ENCODE results near the gene MAP2K7. TPM values are rescaled to one million over a fixed set of nuclear protein-coding genes. Genes with fewer than 3 reads are reported as not detected.

MAP2K7 gene
- total and polyA plus RNA-seq, 8 donors: 4.1 to 52.2 (median 14.7) TPM

DNA sequence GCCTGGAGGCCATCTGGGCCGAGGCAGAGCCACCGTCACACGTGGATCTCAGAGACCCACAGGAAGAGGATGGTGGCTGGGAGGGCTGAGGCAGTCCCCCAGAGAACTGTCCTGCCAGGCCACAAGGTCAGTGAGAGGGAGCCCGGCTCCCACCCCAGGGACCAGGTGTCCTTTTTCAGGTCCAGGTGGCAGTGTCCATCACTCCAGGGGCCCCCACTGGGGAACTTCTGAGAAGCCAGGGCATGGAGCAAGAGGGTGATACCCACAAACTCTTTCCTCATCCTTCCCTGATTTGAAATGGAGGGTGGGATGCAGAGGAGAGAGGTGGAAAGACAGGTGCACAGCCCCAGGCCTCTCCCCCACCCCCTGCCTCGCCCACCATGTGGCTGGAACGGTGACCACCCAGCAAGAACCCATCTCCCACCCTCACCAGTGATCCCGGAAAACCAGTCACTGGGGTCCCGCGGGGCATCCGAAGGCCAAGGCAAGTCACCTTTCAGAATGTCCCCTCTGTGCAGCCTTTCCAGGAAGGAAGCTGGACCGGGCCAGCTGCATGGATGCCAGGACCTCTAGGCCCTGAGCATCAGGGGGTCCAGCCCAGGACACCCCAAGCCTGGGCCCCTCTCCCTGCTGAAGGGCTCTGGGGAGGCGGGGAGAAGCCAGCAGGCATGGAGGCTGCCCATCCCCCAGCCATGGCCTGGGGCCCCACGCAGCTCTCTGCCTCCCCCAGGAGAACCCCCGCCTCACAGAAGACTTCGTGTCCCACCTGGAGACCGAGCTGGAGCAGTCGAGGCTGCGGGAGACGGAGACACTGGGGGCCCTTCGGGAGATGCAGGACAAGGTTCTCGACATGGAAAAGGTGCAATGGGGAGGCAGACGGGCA, 43.6 kb upstream of the MAP2K7 start:
- no peaks in the 10 kb centered on the region for H3K9me3 ChIP-seq
- H3K27me3 ChIP-seq: peaks cover 0 to 96% (median 33%) of the 10 kb centered on the region in 3 donors
- no peak overlapping the region for H3K27ac ChIP-seq
- peaks cover 16 to 21% (median 18%) of the 10 kb centered on the region in 4 donors for H3K4me1 ChIP-seq
- peaks cover 0 to 49% (median 36%) of the 10 kb centered on the region in 4 donors for H3K36me3 ChIP-seq
- DNase-seq: no peak
- intact Hi-C loops (cut with DNase I; ENCODE audit: low total_unique reads): loop anchor here (10.0 kb wide), 1 partner anchor 65 kb away; the partner anchor contains the start of genes CTXN1 and SNAPC2
- H3K4me3 ChIP-seq: no peak overlapping the region
- 84 to 93% (median 91%) methylated on average over 15 to 22 of the region's 22 CpGs for WGBS, 5 donors
- no peak for TF ChIP-seq POLR2A (IDR thresholded peaks at IDR 0.05)

DNA sequence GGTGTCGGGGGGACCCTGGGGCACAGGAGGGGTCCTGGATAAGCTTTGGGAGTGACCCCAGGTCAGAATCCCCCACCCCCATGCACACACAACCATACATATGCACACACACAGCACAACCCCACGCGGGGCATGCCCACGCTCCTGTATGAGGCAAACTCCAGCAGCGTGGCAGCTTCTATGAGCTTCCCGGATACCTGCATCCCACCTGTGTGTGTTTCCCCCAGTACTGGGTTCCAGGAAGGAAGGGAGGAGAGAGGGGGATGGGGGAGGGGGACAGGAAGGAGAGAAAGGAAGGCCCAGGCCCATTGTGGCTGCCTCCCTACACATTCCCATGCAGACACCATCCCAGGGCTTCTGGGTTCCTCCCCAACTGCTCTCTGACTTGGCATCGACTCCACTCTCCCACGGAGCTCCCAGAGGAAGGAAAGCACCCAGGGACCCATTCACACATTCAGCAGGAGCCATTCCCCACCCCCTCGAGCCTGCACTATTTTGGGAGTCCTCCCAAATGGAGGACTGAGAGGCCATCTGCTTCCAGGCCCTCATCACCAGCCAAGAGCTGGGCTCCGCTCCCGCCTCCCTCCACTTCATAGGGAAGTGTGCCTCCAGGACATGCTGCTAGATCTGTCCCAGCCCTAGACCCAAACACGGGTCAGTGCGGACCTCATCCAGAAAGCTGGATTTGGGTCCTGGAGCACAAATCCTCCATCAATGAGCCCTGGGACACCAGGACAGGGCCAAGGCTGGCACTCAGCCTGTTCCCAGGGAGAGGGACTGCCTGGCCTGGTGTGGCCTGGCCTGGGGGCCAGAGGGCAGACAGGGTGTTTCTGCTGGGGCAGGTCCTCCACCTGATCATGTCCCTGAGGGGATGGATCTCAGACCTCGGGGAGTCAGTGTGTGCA, 42.7 kb upstream of the MAP2K7 start:
- H3K36me3 ChIP-seq: peaks cover 0 to 47% (median 33%) of the 10 kb centered on the region in 4 donors
- no peak overlapping the region for H3K27ac ChIP-seq
- H3K9me3 ChIP-seq: no peaks in the 10 kb centered on the region
- H3K4me3 ChIP-seq: no peak overlapping the region
- peaks cover 0 to 96% (median 36%) of the 10 kb centered on the region in 3 donors for H3K27me3 ChIP-seq
- TF ChIP-seq POLR2AphosphoS5 (IDR thresholded peaks at IDR 0.05): no peak
- no peak for TF ChIP-seq EP300 (IDR thresholded peaks at IDR 0.05)
- TF ChIP-seq, protein P1, sequence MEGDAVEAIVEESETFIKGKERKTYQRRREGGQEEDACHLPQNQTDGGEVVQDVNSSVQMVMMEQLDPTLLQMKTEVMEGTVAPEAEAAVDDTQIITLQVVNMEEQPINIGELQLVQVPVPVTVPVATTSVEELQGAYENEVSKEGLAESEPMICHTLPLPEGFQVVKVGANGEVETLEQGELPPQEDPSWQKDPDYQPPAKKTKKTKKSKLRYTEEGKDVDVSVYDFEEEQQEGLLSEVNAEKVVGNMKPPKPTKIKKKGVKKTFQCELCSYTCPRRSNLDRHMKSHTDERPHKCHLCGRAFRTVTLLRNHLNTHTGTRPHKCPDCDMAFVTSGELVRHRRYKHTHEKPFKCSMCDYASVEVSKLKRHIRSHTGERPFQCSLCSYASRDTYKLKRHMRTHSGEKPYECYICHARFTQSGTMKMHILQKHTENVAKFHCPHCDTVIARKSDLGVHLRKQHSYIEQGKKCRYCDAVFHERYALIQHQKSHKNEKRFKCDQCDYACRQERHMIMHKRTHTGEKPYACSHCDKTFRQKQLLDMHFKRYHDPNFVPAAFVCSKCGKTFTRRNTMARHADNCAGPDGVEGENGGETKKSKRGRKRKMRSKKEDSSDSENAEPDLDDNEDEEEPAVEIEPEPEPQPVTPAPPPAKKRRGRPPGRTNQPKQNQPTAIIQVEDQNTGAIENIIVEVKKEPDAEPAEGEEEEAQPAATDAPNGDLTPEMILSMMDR (IDR thresholded peaks at IDR 0.05): no peak
- no peak for TF ChIP-seq POLR2A (IDR thresholded peaks at IDR 0.05)
- H3K4me1 ChIP-seq: peaks cover 17 to 21% (median 19%) of the 10 kb centered on the region in 4 donors
- peak in 1 of 2 donors; percentile 61 for DNase-seq
- intact Hi-C loops (cut with DNase I; ENCODE audit: low total_unique reads): no loop called here
- 81 to 90% (median 85%) methylated on average over 9 to 14 of the region's 14 CpGs for whole genome bisulfite sequencing, 5 donors

DNA sequence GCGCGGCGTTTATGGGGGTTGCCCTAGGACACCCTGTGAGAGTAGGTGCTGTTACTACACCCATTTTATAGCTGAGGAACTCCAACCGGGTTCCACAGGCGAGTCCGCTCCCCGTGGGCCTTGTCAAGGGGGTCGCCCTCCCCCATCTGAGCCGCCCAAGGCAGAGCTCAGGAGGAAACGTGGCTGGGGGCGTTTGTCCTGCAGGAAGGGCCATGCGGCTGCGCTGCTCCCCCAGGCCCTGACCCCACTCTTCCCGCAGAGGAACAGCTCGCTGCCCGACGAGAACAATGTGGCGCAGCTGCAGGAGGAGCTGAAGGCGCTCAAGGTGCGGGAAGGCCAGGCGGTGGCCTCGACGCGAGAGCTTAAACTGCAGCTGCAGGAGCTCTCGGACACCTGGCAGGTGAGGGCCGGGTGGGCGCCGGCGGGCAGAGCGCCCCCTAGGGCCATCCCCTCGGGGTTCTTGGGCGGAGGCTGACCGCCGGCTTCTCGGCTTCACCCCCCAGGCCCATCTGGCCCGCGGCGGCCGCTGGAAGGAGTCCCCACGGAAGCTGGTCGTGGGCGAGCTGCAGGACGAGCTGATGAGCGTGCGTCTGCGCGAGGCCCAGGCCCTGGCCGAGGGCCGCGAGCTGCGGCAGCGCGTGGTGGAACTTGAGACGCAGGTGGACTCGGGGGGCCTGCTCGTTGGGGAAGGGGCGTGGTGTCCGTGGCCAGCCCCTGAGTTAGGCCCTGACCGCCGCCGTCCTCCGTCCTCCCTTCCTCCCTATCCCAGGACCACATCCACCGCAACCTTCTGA, 41.9 kb upstream of the MAP2K7 start:
- Histone ChIP-seq H3K27me3 (peaks cover 0 to 96% (median 42%) of the 10 kb centered on the region in 3 donors), H3K4me1 (peaks cover 17 to 21% (median 19%) of the 10 kb centered on the region in 4 donors), H3K9me3 (no peaks in the 10 kb centered on the region), H3K36me3 (peaks cover 0 to 46% (median 31%) of the 10 kb centered on the region in 4 donors), H3K27ac (no peak overlapping the region), H3K4me3 (peak overlapping the region; percentile 23 to 42 (median 34))
- no peak for TF ChIP-seq EP300 (IDR thresholded peaks at IDR 0.05)
- TF ChIP-seq POLR2A (IDR thresholded peaks at IDR 0.05): no peak
- TF ChIP-seq, protein P1 (IDR thresholded peaks at IDR 0.05): no peak
- TF ChIP-seq POLR2AphosphoS5 (IDR thresholded peaks at IDR 0.05): no peak
- intact Hi-C loops (cut with DNase I; ENCODE audit: low total_unique reads): no loop called here
- WGBS, 5 donors: 22 to 54% (median 34%) methylated on average over 24 to 63 of the region's 63 CpGs
- DNase-seq: no peak

DNA sequence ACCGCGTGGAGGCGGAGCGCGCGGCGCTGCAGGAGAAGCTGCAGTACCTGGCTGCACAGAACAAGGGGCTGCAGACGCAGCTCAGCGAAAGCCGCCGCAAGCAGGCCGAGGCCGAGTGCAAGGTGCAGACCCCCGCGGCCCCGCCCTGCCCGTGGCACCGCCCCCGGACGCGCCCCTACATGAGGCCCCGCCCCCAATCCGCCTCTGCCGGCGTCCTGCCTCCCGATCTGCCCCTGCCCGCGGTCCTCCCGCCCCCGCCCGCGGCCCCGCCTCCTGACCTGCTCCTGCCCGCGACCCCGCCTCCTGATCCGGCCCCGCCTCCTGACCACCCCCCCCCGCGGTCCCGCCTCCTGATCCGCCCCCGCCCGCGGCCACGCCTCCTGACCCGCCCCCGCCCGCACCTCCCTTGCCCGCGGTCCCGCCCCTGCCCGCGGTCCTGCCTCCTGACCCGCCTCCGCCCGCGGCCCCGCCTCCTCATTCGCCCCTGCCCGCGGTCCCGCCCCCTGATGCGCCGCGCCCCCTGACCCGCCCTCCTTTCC, 41.2 kb upstream of the MAP2K7 start:
- DNase-seq: peak; percentile 57 to 91
- Histone ChIP-seq H3K4me1 (peaks cover 17 to 21% (median 19%) of the 10 kb centered on the region in 4 donors), H3K9me3 (no peaks in the 10 kb centered on the region), H3K4me3 (peak overlapping the region; percentile 23 to 42 (median 34)), H3K36me3 (peaks cover 0 to 46% (median 31%) of the 10 kb centered on the region in 4 donors), H3K27me3 (peaks cover 0 to 96% (median 49%) of the 10 kb centered on the region in 3 donors), H3K27ac (no peak overlapping the region)
- 3 to 13% (median 5%) methylated on average over 2 to 65 of the region's 67 CpGs for WGBS, 5 donors
- TF ChIP-seq POLR2A (IDR thresholded peaks at IDR 0.05) (no peak), EP300 (IDR thresholded peaks at IDR 0.05) (no peak), POLR2AphosphoS5 (IDR thresholded peaks at IDR 0.05) (no peak)
- TF ChIP-seq, protein P1 (IDR thresholded peaks at IDR 0.05): no peak
- intact Hi-C loops (cut with DNase I; ENCODE audit: low total_unique reads): no loop called here
